ENCODE data around the gene IKZF2. TPM values are rescaled to one million over a fixed set of nuclear protein-coding genes. Genes with fewer than 3 reads are reported as not detected.
A peak's percentile ranks its signal among the peaks of the same experiment; 100 is the strongest.

The IKZF2 gene
- total RNA-seq, 1 donor: 11.3 TPM

DNA sequence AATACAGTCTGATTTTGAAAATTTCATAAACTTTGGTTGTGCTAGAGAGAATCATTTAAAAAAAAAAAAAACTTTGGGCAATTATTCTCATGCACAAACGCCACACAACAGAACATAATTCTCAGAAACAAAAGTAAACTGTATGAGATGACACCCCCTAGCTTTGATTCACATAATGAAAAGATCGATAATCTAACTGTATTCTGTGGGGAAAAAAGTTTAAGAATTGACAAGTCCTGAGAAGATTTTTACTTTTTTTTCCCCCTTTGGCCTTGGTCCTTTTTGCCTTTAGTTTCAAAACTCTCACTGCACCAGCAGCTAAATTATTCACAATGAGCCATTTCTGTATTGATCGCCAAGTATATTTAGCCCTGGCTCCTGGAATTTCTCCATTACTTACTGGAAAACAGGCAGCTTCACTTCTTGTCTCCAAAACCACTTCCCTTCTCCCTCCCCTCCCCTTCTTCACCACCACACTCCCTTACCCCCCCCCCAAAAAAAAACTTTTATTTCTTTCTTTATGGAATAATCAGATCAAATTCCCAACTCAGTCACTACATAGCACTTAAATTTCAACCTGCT, 2.0 kb downstream of the IKZF2 start:
- DNase-seq (ENCODE audit: low read depth): peak; percentile 40
- TF ChIP-seq, protein P1, sequence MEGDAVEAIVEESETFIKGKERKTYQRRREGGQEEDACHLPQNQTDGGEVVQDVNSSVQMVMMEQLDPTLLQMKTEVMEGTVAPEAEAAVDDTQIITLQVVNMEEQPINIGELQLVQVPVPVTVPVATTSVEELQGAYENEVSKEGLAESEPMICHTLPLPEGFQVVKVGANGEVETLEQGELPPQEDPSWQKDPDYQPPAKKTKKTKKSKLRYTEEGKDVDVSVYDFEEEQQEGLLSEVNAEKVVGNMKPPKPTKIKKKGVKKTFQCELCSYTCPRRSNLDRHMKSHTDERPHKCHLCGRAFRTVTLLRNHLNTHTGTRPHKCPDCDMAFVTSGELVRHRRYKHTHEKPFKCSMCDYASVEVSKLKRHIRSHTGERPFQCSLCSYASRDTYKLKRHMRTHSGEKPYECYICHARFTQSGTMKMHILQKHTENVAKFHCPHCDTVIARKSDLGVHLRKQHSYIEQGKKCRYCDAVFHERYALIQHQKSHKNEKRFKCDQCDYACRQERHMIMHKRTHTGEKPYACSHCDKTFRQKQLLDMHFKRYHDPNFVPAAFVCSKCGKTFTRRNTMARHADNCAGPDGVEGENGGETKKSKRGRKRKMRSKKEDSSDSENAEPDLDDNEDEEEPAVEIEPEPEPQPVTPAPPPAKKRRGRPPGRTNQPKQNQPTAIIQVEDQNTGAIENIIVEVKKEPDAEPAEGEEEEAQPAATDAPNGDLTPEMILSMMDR (IDR thresholded peaks at IDR 0.05; ENCODE audit: insufficient read depth, low read length): no peak

DNA sequence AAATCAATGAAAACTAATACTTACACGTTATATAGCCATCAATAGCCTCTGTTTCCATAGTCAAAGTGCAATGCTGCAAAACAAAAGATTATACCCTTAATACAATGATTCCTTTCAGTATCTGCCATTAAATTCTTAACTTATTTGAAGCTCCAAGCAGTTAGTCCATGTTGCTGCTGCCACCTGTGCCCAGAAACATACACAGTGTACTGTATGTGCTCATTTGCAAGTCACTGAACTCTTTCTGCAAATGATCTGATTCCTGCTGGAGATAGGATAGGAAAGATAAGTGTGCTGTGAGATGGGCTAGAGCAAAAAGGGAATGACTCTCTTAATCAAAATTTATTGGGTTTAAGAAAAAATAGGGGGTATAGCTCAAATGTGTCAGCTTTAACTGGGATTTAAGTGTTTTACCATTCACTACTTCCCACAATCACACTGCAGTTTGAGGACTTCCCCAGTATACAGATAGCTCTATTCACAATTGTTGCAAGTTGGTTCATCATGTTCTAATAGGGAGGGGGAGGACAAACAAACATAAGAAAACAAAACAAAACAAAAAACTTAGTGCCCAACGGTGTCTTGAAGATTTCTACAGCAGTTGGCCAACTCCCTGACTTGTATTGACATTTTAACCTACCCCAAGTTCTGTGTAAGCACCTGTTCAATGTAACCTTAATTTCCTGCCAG, 2.7 kb downstream of the IKZF2 start:
- no peak for DNase-seq (ENCODE audit: low read depth)
- TF ChIP-seq, protein P1 (IDR thresholded peaks at IDR 0.05; ENCODE audit: insufficient read depth, low read length): no peak
- peak overlapping the region; percentile 18 for H3K4me3 ChIP-seq (ENCODE audit: low read depth, low read length)

More for the DNA sequence above, 2.0 kb downstream of the IKZF2 start:
- H3K4me3 ChIP-seq (ENCODE audit: low read depth, low read length): peak overlapping the region; percentile 82

- H3K4me3 ChIP-seq (ENCODE audit: low read depth, low read length): no peak overlapping the region
- no peak for DNase-seq (ENCODE audit: low read depth)
- TF ChIP-seq, protein P1 (IDR thresholded peaks at IDR 0.05; ENCODE audit: insufficient read depth, low read length): no peak
Observed at GRCh38 chr2:213147538-213147937, 3.9 kb downstream of the IKZF2 start.

GRCh38 chr2:213145715-213146242, 5.6 kb downstream of the IKZF2 start:
- TF ChIP-seq, protein P1 (IDR thresholded peaks at IDR 0.05; ENCODE audit: insufficient read depth, low read length): no peak
- DNase-seq (ENCODE audit: low read depth): no peak
- no peak overlapping the region for H3K4me3 ChIP-seq (ENCODE audit: low read depth, low read length)

DNA sequence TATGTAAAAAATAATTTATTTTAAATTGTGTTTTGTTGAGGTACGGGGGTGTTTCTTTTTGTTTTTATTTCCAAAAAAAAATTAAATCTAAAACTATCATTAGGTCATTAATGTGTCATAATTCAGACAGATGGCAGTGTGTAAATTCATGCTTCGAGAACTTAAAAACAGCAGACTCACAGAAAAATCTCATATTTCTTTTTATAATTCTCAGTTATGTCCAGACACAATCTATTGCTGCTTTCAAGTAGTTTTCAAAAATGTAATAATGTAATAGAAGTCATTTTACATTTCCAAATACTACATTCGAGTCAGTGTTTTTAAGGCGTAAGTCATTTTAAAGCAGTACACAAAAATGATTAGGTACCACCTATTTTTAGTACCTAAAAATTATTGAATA, 14.3 kb downstream of the IKZF2 start:
- no peak overlapping the region for H3K4me3 ChIP-seq (ENCODE audit: low read depth, low read length)
- TF ChIP-seq, protein P1 (IDR thresholded peaks at IDR 0.05; ENCODE audit: insufficient read depth, low read length): no peak
- no peak for DNase-seq (ENCODE audit: low read depth)

DNA sequence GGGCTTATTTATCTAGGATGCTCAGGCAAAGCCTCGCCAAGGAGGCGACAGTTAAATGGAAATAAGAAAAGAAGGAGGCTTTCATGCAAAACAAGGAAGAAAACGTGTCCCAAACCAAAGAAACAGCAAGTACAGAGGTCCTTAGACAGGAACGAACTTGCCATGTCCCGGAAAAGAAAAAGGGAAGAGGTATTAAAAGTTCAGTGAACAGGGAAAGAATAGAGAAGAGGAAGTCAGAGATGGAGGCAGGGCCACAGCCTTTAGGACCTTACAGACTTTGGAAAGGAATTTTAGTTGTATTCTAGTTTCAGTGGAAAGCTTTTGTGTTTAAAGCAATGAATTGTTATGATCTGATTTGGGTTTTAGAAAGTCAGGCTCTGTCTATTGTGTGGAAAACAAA, 22.1 kb downstream of the IKZF2 start:
- DNase-seq (ENCODE audit: low read depth): no peak
- H3K4me3 ChIP-seq (ENCODE audit: low read depth, low read length): no peak overlapping the region
- TF ChIP-seq, protein P1 (IDR thresholded peaks at IDR 0.05; ENCODE audit: insufficient read depth, low read length): no peak
